ENCODE measurements around the gene PGR. TPM values are rescaled to one million over a fixed set of nuclear protein-coding genes. Genes with fewer than 3 reads are reported as not detected.

PGR gene
- polyA plus RNA-seq, 1 donor (not counting 4 experiments of a cell fraction or from before 2014, with no cell fraction given), result not detected

- Histone ChIP-seq H3K27ac (ENCODE audit: control insufficient read depth, insufficient read depth, low read length) (no peak overlapping the region), H3K4me2 (ENCODE audit: control insufficient read depth, extremely low read depth, insufficient read depth, low read depth, low read length) (no peak overlapping the region), H2AFZ (ENCODE audit: control insufficient read depth, low read length) (no peak overlapping the region), H3K4me3 (ENCODE audit: control insufficient read depth in 2 of 3, extremely low read depth in 1 of 3, insufficient read depth in 2 of 3, low read depth in 1 of 3, low read length in 3 of 3) (no peak overlapping the region), H3K9me1 (ENCODE audit: control insufficient read depth, extremely low read depth, insufficient read depth, low read length) (no peaks in the 10 kb centered on the region), H3K4me1 (ENCODE audit: control insufficient read depth, extremely low read depth, insufficient read depth, low read length) (no peaks in the 10 kb centered on the region), H3K9me3 (ENCODE audit: control insufficient read depth, low read depth, low read length) (no peaks in the 10 kb centered on the region), H3K36me3 (ENCODE audit: control insufficient read depth in 2 of 2, extremely low read depth in 1 of 2, insufficient read depth in 2 of 2, low read length in 2 of 2) (no peaks in the 10 kb centered on the region), H3K79me2 (ENCODE audit: control insufficient read depth, insufficient read depth, low read length) (no peaks in the 10 kb centered on the region), H4K20me1 (ENCODE audit: control insufficient read depth, extremely low read depth, insufficient read depth, low read length) (no peaks in the 10 kb centered on the region), H3K9ac (ENCODE audit: control insufficient read depth, extremely low read depth, insufficient read depth, low read length) (no peak overlapping the region), H3K27me3 (ENCODE audit: control insufficient read depth, extremely low read depth, insufficient read depth, low read length) (no peaks in the 10 kb centered on the region)
- DNase-seq (ENCODE audit: low read depth, low spot score), result no peak
- TF ChIP-seq EZH2 (IDR thresholded peaks at IDR 0.05; ENCODE audit: low read length) (no peak), CTCF (optimal IDR thresholded peaks at IDR 0.05 in 1 of 3, IDR thresholded peaks at IDR 0.05 in 1 of 3, conservative IDR thresholded peaks at IDR 0.05 in 1 of 3; ENCODE audit: extremely low read depth in 1 of 3, insufficient read depth in 2 of 3, low read length in 3 of 3) (no peak)
- dilution Hi-C loops (cut with MboI; ENCODE audit: extremely low pct_ligation_motif_present, low sequenced_read_pairs), result no loop called here
- FAIRE-seq, result no peak
Observed at GRCh38 chr11:101043940-101044339, 85.7 kb downstream of the PGR start.

GRCh38 chr11:101035872-101036271 is 93.7 kb downstream of the PGR start:
- H3K9me3 ChIP-seq (ENCODE audit: control insufficient read depth, low read depth, low read length), result no peaks in the 10 kb centered on the region
- H3K79me2 ChIP-seq (ENCODE audit: control insufficient read depth, insufficient read depth, low read length), result no peaks in the 10 kb centered on the region
- FAIRE-seq, result no peak
- no peak overlapping the region for H3K4me3 ChIP-seq (ENCODE audit: control insufficient read depth in 2 of 3, extremely low read depth in 1 of 3, insufficient read depth in 2 of 3, low read depth in 1 of 3, low read length in 3 of 3)
- no peaks in the 10 kb centered on the region for H4K20me1 ChIP-seq (ENCODE audit: control insufficient read depth, extremely low read depth, insufficient read depth, low read length)
- H3K36me3 ChIP-seq (ENCODE audit: control insufficient read depth in 2 of 2, extremely low read depth in 1 of 2, insufficient read depth in 2 of 2, low read length in 2 of 2), result no peaks in the 10 kb centered on the region
- H3K27me3 ChIP-seq (ENCODE audit: control insufficient read depth, extremely low read depth, insufficient read depth, low read length), result no peaks in the 10 kb centered on the region
- dilution Hi-C loops (cut with MboI; ENCODE audit: extremely low pct_ligation_motif_present, low sequenced_read_pairs), result no loop called here
- DNase-seq (ENCODE audit: low read depth, low spot score), result no peak
- no peak overlapping the region for H3K27ac ChIP-seq (ENCODE audit: control insufficient read depth, insufficient read depth, low read length)
- no peak overlapping the region for H3K9ac ChIP-seq (ENCODE audit: control insufficient read depth, extremely low read depth, insufficient read depth, low read length)
- no peaks in the 10 kb centered on the region for H3K9me1 ChIP-seq (ENCODE audit: control insufficient read depth, extremely low read depth, insufficient read depth, low read length)
- H3K4me1 ChIP-seq (ENCODE audit: control insufficient read depth, extremely low read depth, insufficient read depth, low read length), result no peaks in the 10 kb centered on the region
- H2AFZ ChIP-seq (ENCODE audit: control insufficient read depth, low read length), result no peak overlapping the region
- TF ChIP-seq EZH2 (IDR thresholded peaks at IDR 0.05; ENCODE audit: low read length) (no peak), CTCF (optimal IDR thresholded peaks at IDR 0.05 in 1 of 3, IDR thresholded peaks at IDR 0.05 in 1 of 3, conservative IDR thresholded peaks at IDR 0.05 in 1 of 3; ENCODE audit: extremely low read depth in 1 of 3, insufficient read depth in 2 of 3, low read length in 3 of 3) (no peak)
- no peak overlapping the region for H3K4me2 ChIP-seq (ENCODE audit: control insufficient read depth, extremely low read depth, insufficient read depth, low read depth, low read length)
